Stimulated activated CD8-positive, alpha-beta memory T cell treated with anti-CD3 and anti-CD28 coated beads, Interleukin-15, amount 100 ng/mL, for 1 hour (primary cell): ENCODE results near the gene STARD13.

Experiments
- DNase-seq: peaks from one replicate; pipeline ENCODE4 v3.0.0-alpha.2; 2020; ENCODE audit warnings: low read depth

The STARD13 gene

DNA sequence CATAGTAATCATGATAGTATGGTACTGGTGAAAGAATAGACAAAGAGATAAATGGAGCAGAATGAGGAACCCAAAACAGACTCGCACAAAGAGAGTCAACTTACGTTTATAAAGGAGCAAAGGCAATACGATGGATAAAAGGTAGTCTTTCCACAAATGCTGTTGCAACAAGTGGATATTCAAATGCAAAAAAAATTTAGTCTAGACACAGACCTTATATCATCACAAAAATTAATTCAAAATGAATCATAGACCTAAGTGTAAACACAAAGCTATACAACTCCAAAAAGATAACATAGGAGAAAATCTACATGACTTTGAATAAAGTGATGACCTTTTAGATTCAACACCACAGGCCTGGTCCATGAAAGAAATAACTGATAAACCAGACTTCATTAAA is 137.7 kb downstream of the STARD13 start:
- no peak for DNase-seq

DNA sequence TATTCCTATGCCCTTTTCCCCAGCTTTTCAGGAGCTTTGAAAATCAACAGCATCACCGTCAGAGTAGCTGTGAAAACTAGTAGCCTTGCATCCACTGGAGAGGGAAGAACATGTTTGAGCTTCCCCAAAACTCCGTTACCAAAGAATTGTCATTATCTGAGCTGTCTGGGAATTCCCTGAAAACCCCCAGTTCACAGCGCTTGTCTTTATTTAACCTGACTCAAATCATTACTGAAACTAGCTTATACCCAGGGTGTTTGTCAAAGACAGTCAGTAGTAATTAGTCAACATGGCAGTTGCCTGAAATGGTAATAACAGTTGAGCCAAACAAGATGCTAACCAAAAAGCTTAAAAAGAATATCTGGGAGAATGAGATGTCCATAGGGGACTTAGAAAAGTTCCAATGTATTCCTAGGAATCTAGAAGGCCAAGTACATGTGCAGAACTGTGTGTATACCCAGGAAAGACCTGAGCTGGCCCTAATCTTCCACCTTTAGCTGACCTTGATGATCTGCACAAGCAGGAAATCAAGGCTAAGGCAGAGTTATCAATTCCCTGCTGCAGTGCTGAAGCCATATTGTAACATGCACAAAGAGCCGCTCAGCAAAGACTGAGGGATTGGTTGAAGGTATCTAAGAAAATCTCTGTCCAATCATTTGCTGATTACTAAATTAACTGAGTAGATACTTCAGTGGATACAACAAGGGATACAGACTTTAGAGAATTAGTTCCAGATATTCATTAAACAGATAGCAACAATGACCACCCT is 138.5 kb downstream of the STARD13 start:
- no peak for DNase-seq

DNA sequence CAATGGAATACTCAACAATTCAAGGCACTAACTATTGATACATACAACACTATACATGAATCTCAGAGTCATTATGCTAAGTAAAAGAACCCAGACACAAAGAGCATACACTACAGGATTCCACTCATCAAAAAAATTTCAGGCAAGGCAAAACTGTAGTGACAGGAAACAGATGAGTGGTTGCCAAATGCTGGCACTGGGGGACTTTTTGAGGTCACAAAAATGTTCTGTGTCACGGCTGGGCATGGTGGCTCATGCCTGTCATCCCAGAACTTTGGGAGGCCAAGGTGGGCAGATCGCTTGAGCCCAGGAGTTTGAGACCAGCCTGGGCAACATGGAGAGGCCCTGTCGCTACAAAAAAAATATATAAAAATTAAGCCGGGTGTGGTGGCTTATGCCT is 139.9 kb downstream of the STARD13 start:
- DNase-seq: no peak

DNA sequence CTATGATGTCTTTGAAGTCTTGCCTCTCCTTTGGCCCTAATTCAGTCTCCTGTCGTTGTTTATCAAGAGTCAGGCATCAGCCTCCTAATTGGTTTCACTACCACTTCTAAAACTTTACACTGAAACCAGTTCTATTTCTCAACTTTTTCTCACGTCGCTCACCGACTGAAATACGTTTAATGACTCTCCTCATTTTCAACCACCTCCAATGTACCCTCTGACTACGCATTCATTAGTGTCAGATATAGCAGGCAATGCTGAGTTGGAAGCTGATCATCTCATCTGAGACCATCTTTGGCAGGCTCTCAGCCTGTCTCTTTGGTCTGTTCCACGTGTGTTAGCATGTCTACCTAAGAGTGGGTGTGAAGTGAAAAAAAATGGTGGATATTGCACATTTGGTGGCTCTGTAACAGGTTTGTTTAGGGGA is 141.2 kb downstream of the STARD13 start:
- DNase-seq: no peak

DNA sequence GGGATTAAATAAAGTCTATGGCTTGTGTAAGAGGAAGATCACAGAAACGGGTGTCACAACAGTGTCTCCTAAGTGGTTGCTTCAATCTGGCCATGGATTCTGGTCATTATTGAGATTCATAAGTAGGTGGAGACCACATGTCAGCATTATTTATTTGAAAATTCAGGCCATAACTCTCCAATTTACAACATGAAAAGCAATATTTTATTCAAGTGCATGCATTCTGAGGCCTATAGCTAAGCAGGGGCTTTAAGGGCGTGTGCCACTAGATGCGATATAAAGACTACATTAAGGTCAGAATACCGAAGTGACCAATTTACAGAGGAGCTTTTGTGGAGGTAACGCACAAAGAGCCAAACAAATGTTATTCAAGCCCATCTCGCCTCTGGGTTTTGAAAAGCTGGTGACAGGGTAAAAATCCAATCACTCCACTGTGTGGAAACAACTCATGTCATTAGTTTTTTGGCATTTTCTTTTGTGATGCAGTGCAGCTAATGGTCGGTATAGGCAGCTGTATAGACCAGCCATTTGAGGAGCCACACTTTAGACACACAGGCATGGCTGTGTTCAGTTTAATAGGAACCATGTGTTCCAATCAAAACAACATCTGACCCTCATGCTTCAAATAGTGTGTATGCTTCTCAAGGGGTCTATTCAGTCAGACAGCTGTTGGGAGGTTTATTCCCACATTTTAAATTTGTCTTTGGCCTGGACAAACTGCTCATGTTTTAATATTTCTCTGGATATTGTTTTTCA is 145.6 kb downstream of the STARD13 start:
- no peak for DNase-seq

DNA sequence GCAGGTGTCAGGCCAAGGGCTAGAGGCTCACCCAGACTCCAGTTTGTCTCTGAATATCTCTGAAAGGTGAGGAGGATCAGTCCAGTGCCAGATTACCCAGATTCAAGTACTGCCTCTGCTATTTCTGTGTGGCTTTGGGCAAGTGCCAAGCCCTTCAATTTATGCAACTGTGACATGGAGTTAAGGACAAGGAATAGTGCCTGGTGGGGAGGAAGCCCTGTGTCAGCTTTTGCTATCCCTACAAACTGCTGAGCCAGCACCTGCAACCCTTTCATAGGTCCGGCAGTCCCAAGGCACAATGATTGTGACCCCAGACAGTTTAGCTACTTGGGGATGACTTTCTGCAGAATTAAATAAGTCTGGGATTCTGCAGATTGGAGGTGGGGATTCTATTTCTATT is 146.4 kb downstream of the STARD13 start:
- DNase-seq: no peak

DNA sequence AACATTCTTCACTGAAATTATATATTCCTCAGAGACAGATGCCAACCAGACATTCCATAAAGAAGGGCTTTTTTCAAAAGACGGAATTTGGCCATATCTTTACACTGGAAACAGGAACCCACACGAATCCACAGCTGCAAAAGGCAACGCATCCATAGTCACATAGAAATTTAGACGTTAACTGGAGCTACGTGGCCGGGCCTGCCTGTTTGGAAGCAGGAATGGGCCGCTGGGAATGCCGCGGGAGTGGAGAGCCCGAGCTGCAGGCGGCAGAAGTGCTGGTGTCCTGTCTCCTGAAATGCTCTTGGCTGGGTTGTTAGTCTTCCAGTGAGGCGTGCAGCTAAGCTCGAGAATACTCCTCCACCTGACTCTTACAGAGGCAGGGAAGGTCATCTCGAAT is 147.1 kb downstream of the STARD13 start:
- no peak for DNase-seq

DNA sequence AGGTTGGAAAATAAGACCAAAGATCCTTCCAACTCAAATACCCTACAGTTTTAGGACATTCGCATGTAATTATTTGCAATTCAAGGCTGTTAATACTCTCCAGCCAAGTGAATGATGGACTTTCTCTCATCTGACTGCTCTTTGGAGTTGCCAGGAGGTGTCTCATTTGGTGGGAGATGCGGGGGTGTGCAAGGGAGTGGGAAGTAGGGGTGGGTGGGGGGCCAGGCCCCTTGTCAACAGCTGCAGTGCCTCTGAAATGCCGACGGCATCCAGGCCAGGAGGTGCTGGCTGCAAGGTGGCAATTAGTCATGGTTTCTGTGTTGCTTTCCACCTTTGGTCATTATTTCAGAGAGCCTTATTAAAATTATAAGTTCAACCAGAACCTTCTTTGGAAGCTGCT is 147.8 kb downstream of the STARD13 start:
- DNase-seq: no peak

DNA sequence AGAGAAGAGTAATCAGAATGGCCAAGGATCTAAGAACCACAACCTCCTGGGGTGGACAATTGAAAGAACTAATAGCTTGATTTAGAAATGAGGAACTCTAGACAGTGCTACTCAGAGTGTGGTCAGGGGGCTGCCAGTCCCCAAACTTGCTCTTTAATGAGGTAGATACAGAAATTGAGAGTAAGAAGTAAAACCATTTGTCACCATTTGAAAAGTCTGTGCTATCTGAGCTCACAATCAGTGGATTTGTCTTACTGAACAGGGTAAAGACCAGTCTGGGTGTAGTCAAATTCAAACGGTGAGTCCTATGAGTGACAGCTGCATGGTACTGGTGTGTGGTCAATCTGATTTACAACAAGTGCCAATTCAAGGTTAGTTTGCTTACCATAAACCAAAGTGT is 150.5 kb downstream of the STARD13 start:
- DNase-seq: no peak

DNA sequence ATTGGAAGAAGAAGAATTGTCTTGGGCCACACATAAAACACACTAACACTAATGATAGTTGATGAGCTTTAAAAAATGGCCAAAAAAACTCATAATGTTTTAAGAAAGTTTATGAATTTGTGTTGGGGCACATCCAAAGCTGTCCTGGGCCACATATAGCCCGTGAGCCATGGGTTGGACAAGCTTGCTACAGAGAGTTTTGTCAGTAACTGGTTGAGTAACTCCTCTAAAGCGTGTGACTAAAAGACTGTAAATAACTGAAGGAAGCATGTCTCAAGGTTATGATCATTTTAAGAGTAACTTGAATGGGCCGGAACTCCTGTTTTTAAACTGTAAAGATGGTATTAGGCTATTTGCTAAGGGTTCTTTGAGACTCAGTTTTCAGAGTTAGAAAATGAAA is 151.3 kb downstream of the STARD13 start:
- no peak for DNase-seq

DNA sequence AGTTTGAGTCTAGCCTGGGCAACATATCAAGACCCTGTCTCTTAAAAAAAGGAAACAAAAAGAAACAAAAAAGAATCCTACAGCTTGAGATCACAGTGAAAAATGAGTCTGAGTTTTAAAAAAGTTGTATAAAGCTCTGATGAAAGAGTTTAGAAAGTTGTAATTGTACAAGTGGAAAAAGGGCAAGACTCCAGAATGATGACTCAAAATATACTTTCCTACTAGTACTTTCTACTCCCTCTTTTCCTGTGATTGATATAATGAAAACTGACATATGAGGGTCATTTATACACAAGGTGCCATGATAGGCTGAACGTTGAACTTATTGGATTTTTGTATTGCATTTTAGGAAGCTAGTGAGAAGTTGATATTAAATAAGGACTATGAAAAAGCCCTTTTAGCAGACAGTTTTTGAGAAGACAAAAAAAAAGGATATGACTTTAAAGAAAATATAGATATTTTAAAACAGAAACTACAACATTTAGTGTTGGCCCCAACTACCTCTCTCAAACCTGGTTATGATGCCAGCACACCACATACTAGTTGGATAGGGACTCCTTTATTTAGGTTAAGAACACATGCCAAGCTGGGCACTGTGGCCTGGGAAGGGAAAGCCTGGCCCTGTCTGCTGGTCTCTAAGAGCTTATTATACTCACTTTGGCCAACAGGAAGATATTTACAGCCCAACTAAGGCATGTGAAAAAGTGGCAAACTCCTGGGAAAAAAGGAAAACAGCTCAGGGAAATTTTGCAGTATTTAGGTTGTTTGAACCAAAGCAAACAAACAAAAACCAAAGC is 152.7 kb downstream of the STARD13 start:
- no peak for DNase-seq

DNA sequence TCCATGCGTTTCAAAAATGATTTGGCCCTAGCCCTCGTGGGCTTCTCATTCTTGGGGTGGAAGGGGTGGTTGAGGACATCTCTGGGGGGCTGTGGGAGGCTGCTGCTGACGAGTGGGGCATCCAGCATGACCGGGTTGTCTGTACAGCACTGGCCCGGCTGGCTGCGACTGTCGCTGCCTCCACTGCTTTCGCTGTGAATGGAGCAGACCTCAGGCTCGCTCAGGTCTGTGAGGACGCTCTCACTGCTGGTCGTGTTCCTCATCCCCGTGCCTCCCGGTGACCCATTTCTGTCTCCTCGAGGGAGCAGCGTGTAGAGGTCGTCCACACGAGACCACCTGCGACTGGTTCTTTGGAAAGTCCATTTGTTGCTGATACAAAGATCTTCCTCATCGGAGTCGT is 155.7 kb downstream of the STARD13 start:
- no peak for DNase-seq

DNA sequence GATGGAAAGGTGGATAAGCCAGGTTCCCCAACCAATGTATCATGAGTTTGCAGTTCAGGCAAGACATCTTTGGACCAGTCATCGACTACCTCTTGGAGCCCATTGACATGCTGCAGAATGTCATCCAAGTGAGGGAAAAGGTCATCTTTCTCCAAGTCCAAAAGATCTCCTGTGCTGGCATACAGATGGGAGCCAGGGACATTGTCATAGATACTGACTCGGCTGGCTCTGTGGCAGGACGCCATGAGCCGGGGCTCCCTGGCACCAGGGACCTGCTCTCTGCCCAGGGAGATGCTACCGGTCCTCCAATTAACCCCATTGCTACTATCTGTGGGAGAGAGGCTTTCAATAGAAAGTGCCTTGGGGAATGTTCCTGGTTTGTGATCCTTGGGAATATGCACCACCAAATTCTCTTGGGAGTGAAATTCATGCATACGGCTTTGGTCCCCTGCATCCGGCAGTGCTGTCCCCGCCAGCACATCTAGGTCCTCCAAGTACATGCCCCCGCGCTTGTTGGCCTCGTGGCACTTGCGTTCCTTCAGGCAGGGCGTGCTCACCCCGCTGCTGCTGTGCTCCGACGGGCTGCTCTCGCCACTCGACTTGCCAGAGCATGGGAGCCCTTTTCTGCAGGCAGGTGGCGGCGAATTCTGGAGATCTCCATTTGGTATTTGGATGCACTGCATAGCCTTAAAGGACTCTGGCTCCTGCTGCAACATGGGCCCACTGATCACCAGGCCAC is 156.3 kb downstream of the STARD13 start:
- no peak for DNase-seq

DNA sequence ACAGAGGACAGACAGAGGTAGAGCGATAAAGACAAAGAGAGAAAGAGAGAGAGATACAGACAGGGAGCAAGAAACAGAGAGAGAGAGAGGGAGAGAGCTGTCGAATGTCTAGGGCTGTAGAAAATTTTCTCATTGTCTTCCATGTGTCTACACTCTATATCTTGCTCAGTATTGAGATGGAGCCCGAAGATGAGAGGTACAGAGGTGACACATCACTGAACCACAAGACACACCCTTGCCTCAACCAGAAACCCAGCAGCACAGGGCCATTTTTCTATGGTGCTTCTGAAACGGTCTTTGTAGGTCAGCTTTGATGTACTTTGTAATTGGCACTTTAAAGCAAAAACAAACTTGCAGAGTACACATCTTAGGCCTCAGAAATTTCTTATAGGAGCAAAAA is 157.4 kb downstream of the STARD13 start:
- DNase-seq: no peak

DNA sequence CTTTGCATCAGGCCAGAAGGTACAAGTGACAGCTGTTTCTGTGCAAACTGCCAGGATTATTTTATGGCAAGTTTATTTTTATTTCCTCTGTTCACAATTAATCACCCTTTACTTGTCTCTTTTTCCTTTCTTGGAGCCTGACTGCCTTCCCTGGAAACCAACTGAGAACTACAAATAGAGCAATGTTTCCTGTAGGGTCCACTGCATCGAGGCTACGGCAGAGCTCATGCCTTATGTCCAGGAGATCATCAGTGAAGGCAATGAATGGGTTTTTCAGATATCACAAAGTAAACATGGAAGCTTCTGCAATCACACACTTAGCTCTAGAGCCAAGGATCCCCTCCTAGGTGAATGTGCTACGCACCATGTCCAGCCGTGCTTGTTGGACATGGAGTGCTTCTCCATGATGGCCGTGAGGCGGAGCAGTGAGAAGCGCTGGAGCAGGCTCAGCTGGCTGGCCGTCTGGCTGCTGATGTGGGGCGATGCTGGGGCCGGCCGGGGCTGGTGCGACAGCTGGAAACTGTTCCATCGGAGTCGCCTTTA is 158.5 kb downstream of the STARD13 start:
- no peak for DNase-seq

DNA sequence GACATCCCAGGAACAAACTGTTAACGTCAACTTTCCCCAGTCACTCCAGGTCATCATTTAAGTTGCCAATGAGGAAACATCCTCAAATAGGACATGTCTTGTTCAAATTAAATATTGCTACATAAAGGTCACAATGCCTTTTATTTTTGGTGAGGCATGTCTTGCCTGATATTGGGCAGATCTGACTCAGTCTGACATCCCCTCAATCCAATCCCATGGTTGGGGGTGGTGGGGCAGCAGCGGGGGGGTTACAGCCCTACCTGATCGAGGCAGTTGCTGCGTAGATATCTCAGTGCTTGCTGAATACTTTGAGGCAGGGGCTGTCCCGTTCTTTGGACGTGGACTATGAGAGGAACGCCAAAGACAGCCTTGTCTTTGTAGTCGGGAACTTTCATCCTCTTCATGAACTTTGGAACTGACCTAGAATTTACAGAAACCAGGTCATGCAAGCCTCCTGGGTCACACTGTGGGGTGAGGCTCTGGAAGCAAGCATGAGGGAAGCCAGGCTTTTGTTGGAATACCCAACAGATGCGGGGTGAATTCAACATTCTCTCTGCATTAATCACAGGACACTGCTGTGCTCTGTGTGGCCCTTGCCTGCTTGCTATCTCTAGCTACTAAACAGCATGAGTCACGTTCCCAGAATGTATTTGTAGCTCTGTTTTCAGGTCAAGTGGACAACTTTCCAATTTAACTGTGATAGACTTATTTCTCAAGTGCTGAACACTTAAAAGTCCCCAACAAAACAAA is 159.6 kb downstream of the STARD13 start:
- no peak for DNase-seq

DNA sequence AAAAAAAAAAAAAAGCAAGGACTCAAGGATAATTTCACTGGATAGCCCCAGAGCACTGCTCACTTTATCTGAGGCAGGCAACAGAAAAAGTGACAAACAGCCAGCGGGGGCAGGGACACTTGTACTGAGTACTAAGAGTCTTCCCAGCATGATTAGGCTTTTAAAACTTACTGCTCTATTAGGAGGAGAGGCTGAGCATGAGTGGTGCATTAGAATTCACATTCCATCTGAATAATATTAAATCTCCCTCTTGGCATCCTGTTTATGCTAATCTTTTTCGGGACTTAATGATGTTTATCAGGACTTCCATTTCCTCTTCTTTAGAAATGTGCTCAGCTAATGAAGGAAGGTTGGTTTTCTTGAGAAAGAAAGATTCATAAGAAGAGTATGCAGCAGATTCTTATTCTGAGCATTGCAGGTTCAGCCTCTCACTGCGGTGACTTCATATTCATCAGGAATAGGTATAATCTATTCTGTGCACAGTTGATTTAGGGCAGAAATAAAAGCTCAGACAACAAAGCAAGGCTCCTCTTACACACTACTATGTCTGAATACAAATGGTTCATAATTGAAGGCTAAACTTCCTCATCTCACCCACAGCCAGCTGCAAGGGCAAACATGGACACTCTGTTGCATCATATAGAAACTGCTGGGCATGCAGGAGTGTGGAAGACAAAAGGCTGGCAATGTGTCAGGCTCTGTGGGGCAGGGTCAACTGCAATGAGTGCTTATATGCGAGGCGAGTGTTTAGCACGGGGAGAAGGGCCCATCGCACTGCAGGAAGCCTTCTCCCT is 162.3 kb downstream of the STARD13 start:
- DNase-seq: no peak

DNA sequence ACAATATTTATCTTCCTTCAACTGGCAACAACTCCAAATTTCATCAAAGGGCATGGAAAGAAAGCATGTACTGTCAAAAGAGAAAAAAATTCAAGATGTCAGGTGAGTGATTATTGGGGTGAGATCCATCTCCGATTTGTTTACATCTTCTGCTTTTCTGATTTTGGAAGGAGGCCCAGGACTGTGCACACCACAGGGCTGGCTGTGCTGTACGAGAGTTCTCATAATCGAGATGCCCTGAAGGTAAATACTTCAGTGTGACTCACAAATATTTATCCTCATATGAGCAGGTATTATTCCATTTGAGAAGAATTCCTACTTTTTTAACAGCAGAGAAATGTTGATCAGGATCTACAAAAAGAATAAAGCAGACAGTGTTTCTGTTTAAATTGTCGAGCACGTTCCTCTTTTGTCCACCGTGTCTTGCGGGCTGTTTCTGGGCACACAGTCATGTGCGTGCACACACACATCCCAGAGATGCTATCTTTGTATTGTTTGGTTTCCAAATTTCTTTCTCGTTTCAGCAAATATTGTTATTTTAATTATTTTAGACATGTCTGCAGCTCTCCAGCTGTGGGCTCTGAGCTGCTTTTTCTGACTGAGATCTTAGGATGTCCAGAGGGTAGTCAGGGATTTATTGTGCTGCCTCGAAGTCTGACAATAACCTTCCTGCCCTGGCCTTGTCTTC is 165.6 kb downstream of the STARD13 start:
- DNase-seq: no peak

DNA sequence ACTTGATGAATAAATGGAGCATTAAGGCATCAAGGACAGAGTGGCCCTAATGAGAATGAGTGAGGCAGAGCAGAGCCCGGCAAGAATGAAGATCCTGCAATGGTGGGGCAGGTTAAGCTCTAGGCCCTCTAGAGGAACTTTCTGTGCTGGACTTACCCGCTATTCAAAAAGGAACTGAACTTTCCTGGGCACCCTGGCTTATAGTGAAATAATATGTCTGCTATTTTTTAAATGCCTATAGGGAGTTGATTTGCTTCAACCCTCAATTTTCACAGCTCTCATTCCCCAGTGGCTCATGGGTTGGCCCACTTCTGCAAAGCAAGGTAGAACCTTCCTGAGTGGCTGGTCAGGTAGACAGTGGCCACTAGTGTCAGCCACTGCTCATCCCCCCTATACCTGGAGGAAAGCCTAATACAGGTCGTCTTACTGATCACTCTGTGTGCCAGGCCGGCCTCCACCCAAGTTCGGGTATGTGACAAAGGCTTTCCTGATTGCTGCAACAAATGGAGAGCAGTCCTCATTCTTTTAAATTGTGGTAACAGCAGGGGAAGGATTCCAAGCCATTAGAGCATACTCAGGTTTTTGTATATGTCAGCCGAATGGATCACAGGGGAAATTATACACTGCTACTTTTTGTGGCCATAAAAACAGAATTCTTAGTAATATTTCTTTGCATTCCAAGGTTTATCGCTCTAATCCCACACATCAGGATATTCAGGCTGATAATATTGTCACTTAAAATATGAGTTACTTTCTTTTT is 166.4 kb downstream of the STARD13 start:
- DNase-seq: no peak
